ENCODE data around the gene POLR2E. TPM values are rescaled to one million over a fixed set of nuclear protein-coding genes. Genes with fewer than 3 reads are reported as not detected.

The POLR2E gene
- total and polyA plus RNA-seq, 2 of the 13 experiments (the other 11 are each of a cell fraction or from before 2014, with no cell fraction given) = 140 to 272 TPM

DNA sequence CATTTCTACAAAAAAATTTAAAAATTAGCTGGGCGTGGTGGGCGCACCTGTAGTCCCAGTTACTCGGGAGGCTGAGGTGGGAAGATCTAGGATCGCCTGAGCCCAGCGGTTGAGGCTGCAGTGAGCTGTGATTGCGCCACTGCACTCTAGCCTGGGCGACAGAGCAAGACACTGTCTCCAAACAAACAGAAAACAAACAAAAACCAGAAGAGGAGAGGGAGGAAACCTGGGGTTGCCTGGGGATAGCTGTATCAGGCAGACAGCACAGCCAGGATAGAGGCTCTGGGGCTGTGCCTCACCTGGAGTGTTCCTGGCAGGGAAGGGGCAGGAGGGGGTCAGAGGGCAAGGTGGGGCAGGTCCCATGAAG lies 2.6 kb upstream of the POLR2E start (continued):
- TF ChIP-seq ZC3H4 (CRISPR knock-in tag; IDR thresholded peaks at IDR 0.05; ENCODE audit: borderline replicate concordance) (no peak), HHEX (CRISPR knock-in tag; IDR thresholded peaks at IDR 0.05) (no peak), KLF11 (CRISPR knock-in tag; IDR thresholded peaks at IDR 0.05) (no peak), BCL6 (CRISPR knock-in tag; IDR thresholded peaks at IDR 0.05) (peak; percentile 62; the same call in 1 of the 2 replicates), CEBPG (CRISPR knock-in tag; IDR thresholded peaks at IDR 0.05) (peak; percentile 98), ZKSCAN8 (CRISPR knock-in tag; IDR thresholded peaks at IDR 0.05; ENCODE audit: borderline replicate concordance) (peak; percentile 74), SKI (IDR thresholded peaks at IDR 0.05; ENCODE audit: partially characterized antibody) (peak; percentile 76), ZFY (CRISPR knock-in tag; IDR thresholded peaks at IDR 0.05) (no peak), ELF3 (CRISPR knock-in tag; IDR thresholded peaks at IDR 0.05) (peak; percentile 39; the same call in 1 of the 2 replicates), NR2C2 (CRISPR knock-in tag; IDR thresholded peaks at IDR 0.05; ENCODE audit: borderline replicate concordance) (peak; percentile 85; the same call in 1 of the 2 replicates)
- TF ChIP-seq, protein P1, sequence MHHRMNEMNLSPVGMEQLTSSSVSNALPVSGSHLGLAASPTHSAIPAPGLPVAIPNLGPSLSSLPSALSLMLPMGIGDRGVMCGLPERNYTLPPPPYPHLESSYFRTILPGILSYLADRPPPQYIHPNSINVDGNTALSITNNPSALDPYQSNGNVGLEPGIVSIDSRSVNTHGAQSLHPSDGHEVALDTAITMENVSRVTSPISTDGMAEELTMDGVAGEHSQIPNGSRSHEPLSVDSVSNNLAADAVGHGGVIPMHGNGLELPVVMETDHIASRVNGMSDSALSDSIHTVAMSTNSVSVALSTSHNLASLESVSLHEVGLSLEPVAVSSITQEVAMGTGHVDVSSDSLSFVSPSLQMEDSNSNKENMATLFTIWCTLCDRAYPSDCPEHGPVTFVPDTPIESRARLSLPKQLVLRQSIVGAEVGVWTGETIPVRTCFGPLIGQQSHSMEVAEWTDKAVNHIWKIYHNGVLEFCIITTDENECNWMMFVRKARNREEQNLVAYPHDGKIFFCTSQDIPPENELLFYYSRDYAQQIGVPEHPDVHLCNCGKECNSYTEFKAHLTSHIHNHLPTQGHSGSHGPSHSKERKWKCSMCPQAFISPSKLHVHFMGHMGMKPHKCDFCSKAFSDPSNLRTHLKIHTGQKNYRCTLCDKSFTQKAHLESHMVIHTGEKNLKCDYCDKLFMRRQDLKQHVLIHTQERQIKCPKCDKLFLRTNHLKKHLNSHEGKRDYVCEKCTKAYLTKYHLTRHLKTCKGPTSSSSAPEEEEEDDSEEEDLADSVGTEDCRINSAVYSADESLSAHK (CRISPR knock-in tag; IDR thresholded peaks at IDR 0.05; ENCODE audit: borderline replicate concordance) = no peak
- TF ChIP-seq, protein P2, sequence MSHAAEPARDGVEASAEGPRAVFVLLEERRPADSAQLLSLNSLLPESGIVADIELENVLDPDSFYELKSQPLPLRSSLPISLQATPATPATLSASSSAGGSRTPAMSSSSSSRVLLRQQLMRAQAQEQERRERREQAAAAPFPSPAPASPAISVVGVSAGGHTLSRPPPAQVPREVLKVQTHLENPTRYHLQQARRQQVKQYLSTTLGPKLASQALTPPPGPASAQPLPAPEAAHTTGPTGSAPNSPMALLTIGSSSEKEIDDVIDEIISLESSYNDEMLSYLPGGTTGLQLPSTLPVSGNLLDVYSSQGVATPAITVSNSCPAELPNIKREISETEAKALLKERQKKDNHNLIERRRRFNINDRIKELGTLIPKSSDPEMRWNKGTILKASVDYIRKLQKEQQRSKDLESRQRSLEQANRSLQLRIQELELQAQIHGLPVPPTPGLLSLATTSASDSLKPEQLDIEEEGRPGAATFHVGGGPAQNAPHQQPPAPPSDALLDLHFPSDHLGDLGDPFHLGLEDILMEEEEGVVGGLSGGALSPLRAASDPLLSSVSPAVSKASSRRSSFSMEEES (CRISPR knock-in tag; IDR thresholded peaks at IDR 0.05) = 0 out of 2 replicates have a peak, but pooled peaks have one; percentile 33
- TF ChIP-seq, protein P3, sequence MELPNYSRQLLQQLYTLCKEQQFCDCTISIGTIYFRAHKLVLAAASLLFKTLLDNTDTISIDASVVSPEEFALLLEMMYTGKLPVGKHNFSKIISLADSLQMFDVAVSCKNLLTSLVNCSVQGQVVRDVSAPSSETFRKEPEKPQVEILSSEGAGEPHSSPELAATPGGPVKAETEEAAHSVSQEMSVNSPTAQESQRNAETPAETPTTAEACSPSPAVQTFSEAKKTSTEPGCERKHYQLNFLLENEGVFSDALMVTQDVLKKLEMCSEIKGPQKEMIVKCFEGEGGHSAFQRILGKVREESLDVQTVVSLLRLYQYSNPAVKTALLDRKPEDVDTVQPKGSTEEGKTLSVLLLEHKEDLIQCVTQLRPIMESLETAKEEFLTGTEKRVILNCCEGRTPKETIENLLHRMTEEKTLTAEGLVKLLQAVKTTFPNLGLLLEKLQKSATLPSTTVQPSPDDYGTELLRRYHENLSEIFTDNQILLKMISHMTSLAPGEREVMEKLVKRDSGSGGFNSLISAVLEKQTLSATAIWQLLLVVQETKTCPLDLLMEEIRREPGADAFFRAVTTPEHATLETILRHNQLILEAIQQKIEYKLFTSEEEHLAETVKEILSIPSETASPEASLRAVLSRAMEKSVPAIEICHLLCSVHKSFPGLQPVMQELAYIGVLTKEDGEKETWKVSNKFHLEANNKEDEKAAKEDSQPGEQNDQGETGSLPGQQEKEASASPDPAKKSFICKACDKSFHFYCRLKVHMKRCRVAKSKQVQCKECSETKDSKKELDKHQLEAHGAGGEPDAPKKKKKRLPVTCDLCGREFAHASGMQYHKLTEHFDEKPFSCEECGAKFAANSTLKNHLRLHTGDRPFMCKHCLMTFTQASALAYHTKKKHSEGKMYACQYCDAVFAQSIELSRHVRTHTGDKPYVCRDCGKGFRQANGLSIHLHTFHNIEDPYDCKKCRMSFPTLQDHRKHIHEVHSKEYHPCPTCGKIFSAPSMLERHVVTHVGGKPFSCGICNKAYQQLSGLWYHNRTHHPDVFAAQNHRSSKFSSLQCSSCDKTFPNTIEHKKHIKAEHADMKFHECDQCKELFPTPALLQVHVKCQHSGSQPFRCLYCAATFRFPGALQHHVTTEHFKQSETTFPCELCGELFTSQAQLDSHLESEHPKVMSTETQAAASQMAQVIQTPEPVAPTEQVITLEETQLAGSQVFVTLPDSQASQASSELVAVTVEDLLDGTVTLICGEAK (IDR thresholded peaks at IDR 0.05) = no peak
- TF ChIP-seq, protein P3 (CRISPR knock-in tag; IDR thresholded peaks at IDR 0.05) = peak; percentile 56
- TF ChIP-seq, protein P4, sequence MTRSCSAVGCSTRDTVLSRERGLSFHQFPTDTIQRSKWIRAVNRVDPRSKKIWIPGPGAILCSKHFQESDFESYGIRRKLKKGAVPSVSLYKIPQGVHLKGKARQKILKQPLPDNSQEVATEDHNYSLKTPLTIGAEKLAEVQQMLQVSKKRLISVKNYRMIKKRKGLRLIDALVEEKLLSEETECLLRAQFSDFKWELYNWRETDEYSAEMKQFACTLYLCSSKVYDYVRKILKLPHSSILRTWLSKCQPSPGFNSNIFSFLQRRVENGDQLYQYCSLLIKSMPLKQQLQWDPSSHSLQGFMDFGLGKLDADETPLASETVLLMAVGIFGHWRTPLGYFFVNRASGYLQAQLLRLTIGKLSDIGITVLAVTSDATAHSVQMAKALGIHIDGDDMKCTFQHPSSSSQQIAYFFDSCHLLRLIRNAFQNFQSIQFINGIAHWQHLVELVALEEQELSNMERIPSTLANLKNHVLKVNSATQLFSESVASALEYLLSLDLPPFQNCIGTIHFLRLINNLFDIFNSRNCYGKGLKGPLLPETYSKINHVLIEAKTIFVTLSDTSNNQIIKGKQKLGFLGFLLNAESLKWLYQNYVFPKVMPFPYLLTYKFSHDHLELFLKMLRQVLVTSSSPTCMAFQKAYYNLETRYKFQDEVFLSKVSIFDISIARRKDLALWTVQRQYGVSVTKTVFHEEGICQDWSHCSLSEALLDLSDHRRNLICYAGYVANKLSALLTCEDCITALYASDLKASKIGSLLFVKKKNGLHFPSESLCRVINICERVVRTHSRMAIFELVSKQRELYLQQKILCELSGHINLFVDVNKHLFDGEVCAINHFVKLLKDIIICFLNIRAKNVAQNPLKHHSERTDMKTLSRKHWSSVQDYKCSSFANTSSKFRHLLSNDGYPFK (CRISPR knock-in tag; IDR thresholded peaks at IDR 0.05; ENCODE audit: borderline replicate concordance) = 0 out of 2 replicates have a peak, but pooled peaks have one; percentile 28
